ENCODE results near the gene CHRDL2. TPM values are rescaled to one million over a fixed set of nuclear protein-coding genes. Genes with fewer than 3 reads are reported as not detected.
A peak's percentile ranks its signal among the peaks of the same experiment; 100 is the strongest.

CHRDL2 gene
- total RNA-seq, 1 donor from 2014 or later: not detected

DNA sequence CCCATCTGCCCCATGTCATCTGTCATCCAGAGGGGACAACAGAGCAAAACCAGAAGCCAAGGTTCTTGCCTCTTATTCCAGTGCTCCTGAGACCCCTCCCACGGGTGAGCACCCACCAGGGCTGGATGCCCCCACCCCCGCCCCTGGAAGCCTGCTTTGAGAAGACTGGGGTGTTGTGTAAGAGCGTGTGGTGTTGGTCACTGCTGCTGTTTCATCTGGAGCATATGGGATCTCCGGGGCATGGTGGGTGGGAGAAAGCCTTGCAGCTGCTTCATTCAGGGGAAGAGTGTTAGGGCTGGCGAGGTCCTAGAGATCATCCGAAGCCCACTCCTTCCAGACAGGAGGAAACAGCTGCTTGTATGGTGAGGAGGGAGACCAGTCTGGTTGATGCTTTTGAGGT is 54.1 kb downstream of the CHRDL2 start:
- Histone ChIP-seq H3K27me3 (no peaks in the 10 kb centered on the region), H3K9me3 (no peaks in the 10 kb centered on the region), H3K4me1 (peaks cover 7 to 21% of the 10 kb centered on the region in 2 donors), H3K4me3 (no peak overlapping the region), H3K36me3 (no peaks in the 10 kb centered on the region), H3K27ac (no peak overlapping the region)
- peak in 1 of 2 donors; percentile 57 for DNase-seq (ENCODE audit: low spot score in 2 of 2)
- TF ChIP-seq, protein P1, sequence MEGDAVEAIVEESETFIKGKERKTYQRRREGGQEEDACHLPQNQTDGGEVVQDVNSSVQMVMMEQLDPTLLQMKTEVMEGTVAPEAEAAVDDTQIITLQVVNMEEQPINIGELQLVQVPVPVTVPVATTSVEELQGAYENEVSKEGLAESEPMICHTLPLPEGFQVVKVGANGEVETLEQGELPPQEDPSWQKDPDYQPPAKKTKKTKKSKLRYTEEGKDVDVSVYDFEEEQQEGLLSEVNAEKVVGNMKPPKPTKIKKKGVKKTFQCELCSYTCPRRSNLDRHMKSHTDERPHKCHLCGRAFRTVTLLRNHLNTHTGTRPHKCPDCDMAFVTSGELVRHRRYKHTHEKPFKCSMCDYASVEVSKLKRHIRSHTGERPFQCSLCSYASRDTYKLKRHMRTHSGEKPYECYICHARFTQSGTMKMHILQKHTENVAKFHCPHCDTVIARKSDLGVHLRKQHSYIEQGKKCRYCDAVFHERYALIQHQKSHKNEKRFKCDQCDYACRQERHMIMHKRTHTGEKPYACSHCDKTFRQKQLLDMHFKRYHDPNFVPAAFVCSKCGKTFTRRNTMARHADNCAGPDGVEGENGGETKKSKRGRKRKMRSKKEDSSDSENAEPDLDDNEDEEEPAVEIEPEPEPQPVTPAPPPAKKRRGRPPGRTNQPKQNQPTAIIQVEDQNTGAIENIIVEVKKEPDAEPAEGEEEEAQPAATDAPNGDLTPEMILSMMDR (IDR thresholded peaks at IDR 0.05): no peak
- intact Hi-C loops (cut with DNase I): no loop called here

DNA sequence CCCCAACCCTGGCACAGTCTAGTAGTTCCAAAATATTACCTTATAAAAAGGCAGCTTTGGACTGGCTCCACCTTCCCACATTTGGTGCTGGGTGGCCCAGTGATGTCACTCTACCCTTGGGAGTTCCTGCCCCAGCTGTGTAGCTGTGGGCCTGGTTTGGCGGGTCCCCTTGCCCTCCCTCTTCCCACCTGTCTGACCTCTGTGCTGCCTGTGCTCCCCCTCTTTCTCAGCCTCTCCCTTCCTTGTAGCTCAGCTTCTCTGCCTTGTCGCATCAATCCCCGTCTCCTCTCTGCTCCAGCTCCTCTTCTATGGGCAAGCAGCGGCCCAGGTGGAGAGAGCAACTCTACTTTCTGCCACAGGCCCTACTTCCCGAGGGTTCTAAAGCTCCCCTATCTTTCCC is 54.6 kb downstream of the CHRDL2 start:
- intact Hi-C loops (cut with DNase I): no loop called here
- Histone ChIP-seq H3K27me3 (no peaks in the 10 kb centered on the region), H3K4me3 (no peak overlapping the region), H3K27ac (no peak overlapping the region), H3K36me3 (no peaks in the 10 kb centered on the region), H3K4me1 (peaks cover 4 to 17% of the 10 kb centered on the region in 2 donors), H3K9me3 (no peaks in the 10 kb centered on the region)
- DNase-seq (ENCODE audit: low spot score in 2 of 2): peak in 1 of 2 donors; percentile 52
- TF ChIP-seq, protein P1 (IDR thresholded peaks at IDR 0.05): no peak

DNA sequence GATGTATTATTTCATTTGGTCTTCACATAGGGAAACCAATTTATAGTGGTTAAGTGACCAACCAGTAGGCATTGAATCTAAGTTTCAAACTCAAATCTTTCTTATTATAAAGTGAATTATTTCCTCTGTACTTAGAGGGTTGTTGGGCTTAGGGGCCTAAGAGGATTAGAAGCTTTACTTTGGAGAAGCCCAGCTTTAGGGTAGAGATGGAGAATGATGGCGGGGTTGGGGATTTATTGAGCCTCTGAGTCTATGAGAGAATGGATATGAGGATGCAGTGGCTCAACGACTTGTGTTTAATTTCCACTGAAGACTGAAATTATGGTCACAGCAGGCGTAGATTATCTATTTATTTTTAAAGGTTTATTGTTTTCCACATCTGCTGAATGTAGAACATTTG is 55.5 kb downstream of the CHRDL2 start:
- TF ChIP-seq, protein P1 (IDR thresholded peaks at IDR 0.05): no peak
- Histone ChIP-seq H3K27ac (no peak overlapping the region), H3K27me3 (no peaks in the 10 kb centered on the region), H3K9me3 (no peaks in the 10 kb centered on the region), H3K36me3 (no peaks in the 10 kb centered on the region), H3K4me1 (peaks cover 4 to 15% of the 10 kb centered on the region in 2 donors), H3K4me3 (no peak overlapping the region)
- no peak for DNase-seq (ENCODE audit: low spot score in 2 of 2)
- intact Hi-C loops (cut with DNase I): no loop called here

DNA sequence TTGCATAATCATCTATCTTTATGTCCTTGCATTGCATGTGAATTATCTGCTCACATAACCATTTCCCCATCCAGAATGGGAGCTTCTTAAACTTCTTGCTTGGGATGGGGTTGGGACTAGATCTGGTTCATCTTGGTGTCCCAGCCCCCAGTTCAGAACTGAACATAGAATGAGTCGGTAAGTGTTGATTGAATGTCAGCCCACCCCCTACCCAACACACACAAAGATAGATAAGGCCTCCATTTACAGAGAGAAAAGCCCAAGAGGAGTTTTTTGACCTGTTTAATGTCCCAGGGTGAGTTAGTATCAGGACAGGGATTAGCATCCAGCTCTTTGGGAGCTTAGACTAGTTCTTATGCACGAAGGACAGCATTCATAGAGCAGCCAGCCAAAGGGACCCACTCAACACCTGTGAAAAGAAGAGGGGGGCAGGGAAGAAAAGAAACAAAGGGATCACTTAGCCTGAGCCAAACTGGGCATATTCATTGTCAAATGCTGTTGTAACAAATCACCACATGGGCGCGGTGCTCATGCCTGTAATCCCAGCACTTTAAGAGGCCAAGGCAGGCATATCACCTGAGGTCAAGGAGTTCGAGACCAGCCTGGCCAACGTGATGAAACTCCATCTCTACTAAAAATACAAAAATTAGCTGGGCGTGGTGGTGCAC is 57.4 kb downstream of the CHRDL2 start:
- intact Hi-C loops (cut with DNase I): no loop called here
- H3K27ac ChIP-seq: peak overlapping the region; percentile 56 to 76
- H3K4me1 ChIP-seq: peaks cover 4 to 15% of the 10 kb centered on the region in 2 donors
- TF ChIP-seq, protein P1 (IDR thresholded peaks at IDR 0.05): no peak
- no peaks in the 10 kb centered on the region for H3K27me3 ChIP-seq
- no peak overlapping the region for H3K4me3 ChIP-seq
- no peak for DNase-seq (ENCODE audit: low spot score in 2 of 2)
- no peaks in the 10 kb centered on the region for H3K9me3 ChIP-seq
- H3K36me3 ChIP-seq: no peaks in the 10 kb centered on the region

DNA sequence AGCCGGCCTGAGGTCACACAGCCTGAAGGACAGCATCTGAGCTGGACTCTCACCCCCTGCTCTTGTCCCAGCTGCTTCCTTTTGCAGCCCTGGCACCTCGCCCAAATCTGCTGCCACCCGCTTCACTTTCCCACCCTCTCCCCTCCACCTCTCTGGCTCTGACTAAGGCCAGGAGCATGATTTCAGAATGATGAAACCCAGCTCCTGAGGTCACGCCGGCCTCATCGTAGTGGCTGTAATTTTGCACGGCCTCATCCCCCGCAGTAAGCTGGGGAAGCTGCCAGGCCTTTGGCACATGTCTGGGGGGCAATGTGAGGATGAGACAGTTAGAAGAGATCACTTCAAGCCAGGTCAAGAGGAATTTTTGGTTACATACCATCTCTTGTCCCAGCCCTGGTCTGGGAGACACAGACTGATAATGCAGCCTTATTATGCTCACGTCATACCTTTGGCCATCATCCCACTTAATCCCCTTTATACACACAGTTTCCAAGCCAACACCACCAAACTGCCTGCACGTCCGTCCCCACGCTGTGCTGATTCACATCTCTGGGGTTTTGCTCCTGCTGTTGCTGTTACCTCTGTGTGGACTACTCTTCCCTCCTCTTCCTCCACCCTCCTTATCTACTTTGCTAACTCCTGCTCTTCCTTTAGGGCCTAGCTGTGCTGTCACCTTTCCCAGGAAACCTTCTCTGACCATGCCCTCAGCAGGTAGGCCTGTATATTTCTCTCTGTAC is 58.1 kb downstream of the CHRDL2 start:
- H3K9me3 ChIP-seq: no peaks in the 10 kb centered on the region
- intact Hi-C loops (cut with DNase I): no loop called here
- DNase-seq (ENCODE audit: low spot score in 2 of 2): peak; percentile 57 to 88
- H3K27me3 ChIP-seq: no peaks in the 10 kb centered on the region
- H3K27ac ChIP-seq: peak overlapping the region; percentile 56 to 76
- peaks cover 4 to 15% of the 10 kb centered on the region in 2 donors for H3K4me1 ChIP-seq
- H3K36me3 ChIP-seq: no peaks in the 10 kb centered on the region
- H3K4me3 ChIP-seq: no peak overlapping the region
- TF ChIP-seq, protein P1 (IDR thresholded peaks at IDR 0.05): no peak
